ENCODE measurements around the gene ZCCHC14.

ZCCHC14 gene

GRCh38 chr16:87358250-87358649 lies 134.6 kb downstream of the ZCCHC14 start:
- Histone ChIP-seq H3K79me2 (ENCODE audit: insufficient read depth, low read depth) (no peaks in the 10 kb centered on the region; the same call in 1 of the 2 replicates), H3K27ac (no peak overlapping the region), H3K27me3 (ENCODE audit: insufficient read depth, low read depth) (no peaks in the 10 kb centered on the region), H2AFZ (ENCODE audit: low read depth) (no peak overlapping the region), H4K20me1 (ENCODE audit: insufficient read depth) (no peaks in the 10 kb centered on the region), H3K36me3 (ENCODE audit: insufficient read depth) (no peaks in the 10 kb centered on the region; the same call in 1 of the 2 replicates), H3K9ac (no peak overlapping the region), H3K4me3 (IDR thresholded peaks at IDR 0.05; ENCODE audit: insufficient read depth, low read depth, low read length) (no peak overlapping the region), H3K4me2 (no peak overlapping the region), H3K4me1 (ENCODE audit: low read depth, poor library complexity, severe bottlenecking) (no peaks in the 10 kb centered on the region)
- TF ChIP-seq CTCF (conservative IDR thresholded peaks at IDR 0.05; ENCODE audit: low read depth, low read length), result no peak

DNA sequence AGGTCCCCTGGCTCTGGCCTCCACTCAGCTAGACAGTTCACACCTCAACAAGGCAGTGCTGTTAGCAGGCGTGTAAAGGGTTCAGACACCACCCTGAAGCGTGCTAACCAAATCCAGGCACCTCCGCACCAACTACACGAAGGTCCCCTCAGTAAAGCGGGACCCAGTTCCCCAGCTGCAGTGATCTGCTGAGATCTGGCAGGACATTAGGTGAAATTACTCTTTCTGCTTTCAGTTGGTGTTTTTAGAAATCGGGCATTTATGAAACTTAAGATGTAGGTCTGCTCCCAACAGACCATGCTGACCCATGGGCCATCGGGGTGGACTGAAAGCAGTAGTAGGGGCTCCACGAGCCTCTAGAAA lies 136.4 kb downstream of the ZCCHC14 start:
- no peak overlapping the region for H3K4me2 ChIP-seq

More for the DNA sequence above, 136.4 kb downstream of the ZCCHC14 start:
- Histone ChIP-seq H4K20me1 (ENCODE audit: insufficient read depth) (no peaks in the 10 kb centered on the region), H3K9ac (no peak overlapping the region), H3K79me2 (ENCODE audit: insufficient read depth, low read depth) (no peaks in the 10 kb centered on the region), H3K4me1 (ENCODE audit: low read depth, poor library complexity, severe bottlenecking) (no peaks in the 10 kb centered on the region), H2AFZ (ENCODE audit: low read depth) (no peak overlapping the region), H3K4me3 (IDR thresholded peaks at IDR 0.05; ENCODE audit: insufficient read depth, low read depth, low read length) (no peak overlapping the region), H3K36me3 (ENCODE audit: insufficient read depth) (no peaks in the 10 kb centered on the region), H3K27me3 (ENCODE audit: insufficient read depth, low read depth) (no peaks in the 10 kb centered on the region), H3K27ac (no peak overlapping the region)
- TF ChIP-seq CTCF (conservative IDR thresholded peaks at IDR 0.05; ENCODE audit: low read depth, low read length), result no peak
